Neutrophil (primary cell): ENCODE measurements around the gene SLC22A12.

Experiments
- H3K27ac ChIP-seq: fragments of 200-600 bp; sonication (generic); 2 replicates; pipeline ENCODE4 v1.5.1; 2016; ENCODE audit warnings: mild to moderate bottlenecking, moderate library complexity
- H3K27me3 ChIP-seq: fragments of 200-600 bp; sonication (generic); 2 replicates; pipeline ENCODE4 v1.6.0; 2016; ENCODE audit warnings: mild to moderate bottlenecking
- H3K36me3 ChIP-seq: fragments of 200-600 bp; sonication (generic); 2 replicates; pipeline ENCODE4 v1.5.1; 2017
- H3K4me1 ChIP-seq, 2 experiments: fragments of 200-600 bp in 1 of 2; sonication (generic) in 1 of 2; 1 replicate in 1 of 2; 2 replicates in 1 of 2; pipeline versions ENCODE4 v1.5.1 to v1.6.1; 2013 to 2016; ENCODE audit warnings: low read depth in 1 of 2, low read length in 1 of 2, mild to moderate bottlenecking in 1 of 2, moderate library complexity in 1 of 2; ENCODE audit not compliant: control insufficient read depth in 1 of 2, insufficient read depth in 1 of 2
- H3K4me3 ChIP-seq, 2 experiments: fragments of 200-600 bp in 1 of 2; sonication (generic) in 1 of 2; 1 replicate in 1 of 2; 2 replicates in 1 of 2; pipeline ENCODE4 v1.5.1; 2013 to 2016; ENCODE audit warnings: low read depth in 1 of 2, low read length in 1 of 2, mild to moderate bottlenecking in 1 of 2, moderate library complexity in 1 of 2
- H3K9me3 ChIP-seq: fragments of 200-600 bp; sonication (generic); 2 replicates; pipeline ENCODE4 v1.5.1; 2016
- CTCF ChIP-seq: fragments of 200-600 bp; sonication (generic); IDR thresholded peaks from 2 replicates; pipeline ENCODE4 v1.5.1; 2016; ENCODE audit warnings: antibody characterized with exemption

The SLC22A12 gene

DNA sequence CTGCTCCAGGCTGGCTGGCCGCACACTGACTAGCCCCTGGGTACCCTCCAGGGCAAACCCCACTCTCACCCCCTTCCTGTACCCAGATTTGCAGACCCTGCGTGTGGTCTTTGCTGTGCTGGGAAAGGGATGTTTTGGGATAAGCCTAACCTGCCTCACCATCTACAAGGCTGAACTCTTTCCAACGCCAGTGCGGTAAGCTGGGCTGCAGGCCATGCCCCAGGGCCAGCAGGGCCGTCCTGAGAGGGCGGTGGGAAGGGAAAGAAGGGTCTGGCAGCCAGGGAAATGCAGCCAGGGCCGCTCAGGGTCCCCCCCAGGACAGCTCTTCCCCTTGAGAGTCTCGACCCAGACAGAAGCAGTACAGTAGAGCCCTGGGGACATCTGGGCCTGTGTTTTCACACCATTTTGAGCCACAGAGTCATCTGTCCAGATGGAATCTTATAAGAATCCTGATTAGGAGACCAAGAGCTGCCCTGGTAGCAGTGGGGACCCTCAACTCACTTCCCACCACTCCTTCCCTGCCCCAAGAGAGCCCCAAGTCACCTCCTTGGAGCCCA lies 22.4 kb upstream of the SLC22A12 start:
- no peak for TF ChIP-seq CTCF
- no peak overlapping the region for H3K4me3 ChIP-seq
- H3K27ac ChIP-seq: no peak overlapping the region
- H3K36me3 ChIP-seq: no peaks in the 10 kb centered on the region
- peaks cover 7 to 8% of the 10 kb centered on the region in 2 experiments for H3K4me1 ChIP-seq
- no peaks in the 10 kb centered on the region for H3K9me3 ChIP-seq
- no peaks in the 10 kb centered on the region for H3K27me3 ChIP-seq

GRCh38 chr11:64569300-64569970 lies 21.6 kb upstream of the SLC22A12 start:
- Histone ChIP-seq H3K27me3 (no peaks in the 10 kb centered on the region), H3K4me3 (no peak overlapping the region)
- TF ChIP-seq CTCF: no peak

GRCh38 chr11:64570341-64570740 lies 20.7 kb upstream of the SLC22A12 start:
- Histone ChIP-seq H3K27me3 (no peaks in the 10 kb centered on the region), H3K36me3 (no peaks in the 10 kb centered on the region), H3K27ac (no peak overlapping the region), H3K4me1 (peaks cover 7 to 8% of the 10 kb centered on the region in 2 experiments), H3K9me3 (no peaks in the 10 kb centered on the region), H3K4me3 (no peak overlapping the region)
- no peak for TF ChIP-seq CTCF

More at GRCh38 chr11:64569300-64569970, 21.6 kb upstream of the SLC22A12 start:
- Histone ChIP-seq H3K4me1 (peaks cover 7 to 8% of the 10 kb centered on the region in 2 experiments), H3K9me3 (no peaks in the 10 kb centered on the region), H3K27ac (no peak overlapping the region), H3K36me3 (no peaks in the 10 kb centered on the region)

DNA sequence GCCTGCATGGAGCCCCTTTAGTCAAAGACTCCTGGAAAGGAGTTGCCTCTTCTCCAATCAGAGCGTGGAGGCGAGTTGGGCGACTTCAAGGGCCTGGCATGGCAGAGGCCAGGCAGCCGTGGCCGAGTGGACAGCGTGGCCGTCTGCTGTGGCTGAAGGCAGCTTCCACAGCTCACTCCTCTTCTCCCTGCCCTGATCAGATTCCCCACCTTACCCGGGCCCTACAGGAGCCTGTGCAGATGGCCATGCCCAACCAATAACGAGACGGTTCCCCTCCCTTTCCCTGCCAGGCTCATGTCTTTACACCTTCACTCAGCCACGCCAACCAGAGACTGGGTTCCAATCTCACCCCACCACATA lies 20.0 kb upstream of the SLC22A12 start:
- Histone ChIP-seq H3K36me3 (no peaks in the 10 kb centered on the region), H3K27me3 (no peaks in the 10 kb centered on the region), H3K9me3 (no peaks in the 10 kb centered on the region), H3K4me3 (no peak overlapping the region), H3K27ac (no peak overlapping the region), H3K4me1 (peaks cover 7 to 8% of the 10 kb centered on the region in 2 experiments)
- no peak for TF ChIP-seq CTCF

GRCh38 chr11:64571410-64572091 lies 19.5 kb upstream of the SLC22A12 start:
- no peak for TF ChIP-seq CTCF
- no peaks in the 10 kb centered on the region for H3K9me3 ChIP-seq
- no peak overlapping the region for H3K27ac ChIP-seq
- no peak overlapping the region for H3K4me3 ChIP-seq
- H3K36me3 ChIP-seq: no peaks in the 10 kb centered on the region
- peaks cover 7 to 8% of the 10 kb centered on the region in 2 experiments for H3K4me1 ChIP-seq
- H3K27me3 ChIP-seq: no peaks in the 10 kb centered on the region
